Measurements from ENCODE around the gene SLC23A3. TPM values are rescaled to one million over a fixed set of nuclear protein-coding genes. Genes with fewer than 3 reads are reported as not detected.

The SLC23A3 gene
- total and polyA plus RNA-seq, 3 donors from 2014 or later: 0.39 to 0.56 (median 0.42) TPM

DNA sequence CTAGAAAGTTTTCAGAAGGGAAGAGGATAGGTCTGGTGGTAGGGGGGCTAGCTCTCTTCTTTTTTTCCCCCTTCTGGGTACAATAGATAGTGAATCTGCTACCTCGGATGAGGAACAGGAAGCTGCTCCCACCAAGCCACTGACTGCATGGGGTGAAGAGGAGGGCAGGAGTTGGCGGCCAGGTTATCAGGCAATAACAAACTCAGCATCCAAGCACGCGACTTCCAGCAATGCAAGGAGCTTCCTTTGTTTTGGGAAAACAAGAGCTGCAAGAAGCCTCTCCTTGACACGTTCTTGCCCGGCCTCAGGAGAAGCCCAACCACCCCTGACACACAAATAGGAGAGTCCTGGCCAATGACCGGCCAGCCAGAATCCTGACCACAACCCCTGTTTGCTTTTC is 41.4 kb downstream of the SLC23A3 start:
- Histone ChIP-seq H3K27me3 (no peaks in the 10 kb centered on the region), H3K4me3 (no peak overlapping the region), H3K27ac (no peak overlapping the region), H3K9me3 (no peaks in the 10 kb centered on the region), H3K4me1 (peaks cover 20% of the 10 kb centered on the region), H3K36me3 (ENCODE audit: low read depth, missing control alignments) (no peaks in the 10 kb centered on the region)
- 77 to 84% methylated on average over 7 of the region's 7 CpGs for WGBS, 2 donors
- TF ChIP-seq CTCF (IDR thresholded peaks at IDR 0.05): no peak
- no peak for TF ChIP-seq POLR2A (IDR thresholded peaks at IDR 0.05)
- DNase-seq: no peak
- intact Hi-C loops (cut with DNase I; ENCODE audit: low total_unique reads): no loop called here

GRCh38 chr2:219127037-219127635 is 42.7 kb downstream of the SLC23A3 start:
- 49 to 54% methylated on average over 2 of the region's 2 CpGs for WGBS, 2 donors
- H3K27ac ChIP-seq: peak overlapping the region in 1 of 2 donors; percentile 26
- no peaks in the 10 kb centered on the region for H3K9me3 ChIP-seq

DNA sequence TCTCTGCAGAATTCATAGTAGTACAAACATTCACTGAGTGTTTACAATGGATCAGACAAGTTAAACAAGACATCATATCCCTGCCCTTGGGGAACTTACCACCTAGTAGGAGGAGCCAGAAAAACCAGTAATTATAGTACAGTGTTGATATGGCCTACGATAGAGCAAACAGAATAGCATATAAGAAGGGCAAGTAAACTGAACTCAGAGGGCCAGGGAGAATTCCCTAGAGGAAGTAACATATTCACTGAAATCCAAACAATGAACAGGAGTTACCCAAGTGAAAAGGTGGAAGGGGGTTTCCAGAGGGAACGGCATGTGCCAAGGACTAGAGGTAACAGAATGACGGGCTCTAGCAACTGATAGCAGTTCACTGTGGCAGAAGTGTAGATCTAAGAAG is 43.3 kb downstream of the SLC23A3 start:
- Histone ChIP-seq H3K9me3 (no peaks in the 10 kb centered on the region), H3K36me3 (ENCODE audit: low read depth, missing control alignments) (no peaks in the 10 kb centered on the region), H3K4me3 (no peak overlapping the region), H3K27me3 (no peaks in the 10 kb centered on the region), H3K27ac (peak overlapping the region in 1 of 2 donors; percentile 26), H3K4me1 (peaks cover 20% of the 10 kb centered on the region)
- no peak for DNase-seq
- intact Hi-C loops (cut with DNase I; ENCODE audit: low total_unique reads): no loop called here
- WGBS, 2 donors: 71 to 79% methylated on average over 3 of the region's 3 CpGs
- TF ChIP-seq POLR2A (IDR thresholded peaks at IDR 0.05) (no peak), CTCF (IDR thresholded peaks at IDR 0.05) (no peak)

More at GRCh38 chr2:219127037-219127635, 42.7 kb downstream of the SLC23A3 start:
- no peak for DNase-seq
- no peaks in the 10 kb centered on the region for H3K36me3 ChIP-seq (ENCODE audit: low read depth, missing control alignments)
- peaks cover 20% of the 10 kb centered on the region for H3K4me1 ChIP-seq
- no peak overlapping the region for H3K4me3 ChIP-seq
- no peaks in the 10 kb centered on the region for H3K27me3 ChIP-seq
- intact Hi-C loops (cut with DNase I; ENCODE audit: low total_unique reads): no loop called here
- TF ChIP-seq CTCF (IDR thresholded peaks at IDR 0.05): no peak
- TF ChIP-seq POLR2A (IDR thresholded peaks at IDR 0.05): no peak

DNA sequence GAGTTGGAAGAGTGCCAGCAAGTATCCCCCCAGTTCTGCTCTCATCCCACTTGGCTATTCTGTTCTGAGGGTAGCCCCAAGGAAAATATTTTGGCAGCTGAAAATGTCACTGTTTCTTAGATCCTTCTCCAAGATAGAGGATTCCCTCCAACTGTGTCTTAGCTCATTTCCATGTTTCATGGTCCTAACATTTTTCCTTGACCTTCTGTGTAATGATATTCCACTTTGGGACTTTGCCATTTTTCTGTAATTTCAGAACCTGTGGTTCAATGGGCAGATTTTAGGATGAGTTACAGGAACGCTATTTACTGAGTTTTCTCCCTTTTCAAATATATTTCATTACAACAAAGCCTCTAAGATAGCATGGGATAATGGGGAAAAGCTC is 44.0 kb downstream of the SLC23A3 start:
- TF ChIP-seq POLR2A (IDR thresholded peaks at IDR 0.05) (no peak), CTCF (IDR thresholded peaks at IDR 0.05) (no peak)

More for the DNA sequence above, 44.0 kb downstream of the SLC23A3 start:
- Histone ChIP-seq H3K36me3 (ENCODE audit: low read depth, missing control alignments) (no peaks in the 10 kb centered on the region), H3K4me3 (no peak overlapping the region), H3K27me3 (no peaks in the 10 kb centered on the region), H3K4me1 (peaks cover 20% of the 10 kb centered on the region), H3K9me3 (no peaks in the 10 kb centered on the region), H3K27ac (peak overlapping the region; percentile 47 to 68)
- no peak for DNase-seq
- intact Hi-C loops (cut with DNase I; ENCODE audit: low total_unique reads): no loop called here
- WGBS, 2 donors: 80 to 92% methylated on average over 1 of the region's 1 CpG
